ENCODE results near the gene MGAT5B. TPM values are rescaled to one million over a fixed set of nuclear protein-coding genes. Genes with fewer than 3 reads are reported as not detected.
"Not testable (repeated sequence)": the region's sequence is repeated elsewhere in the genome, so short reads cannot be mapped to it uniquely, and the experiment has no call there.

MGAT5B gene
- total and polyA plus RNA-seq, 5 experiments from 2014 or later, result 1.7 to 2.0 TPM; not detected in 3

DNA sequence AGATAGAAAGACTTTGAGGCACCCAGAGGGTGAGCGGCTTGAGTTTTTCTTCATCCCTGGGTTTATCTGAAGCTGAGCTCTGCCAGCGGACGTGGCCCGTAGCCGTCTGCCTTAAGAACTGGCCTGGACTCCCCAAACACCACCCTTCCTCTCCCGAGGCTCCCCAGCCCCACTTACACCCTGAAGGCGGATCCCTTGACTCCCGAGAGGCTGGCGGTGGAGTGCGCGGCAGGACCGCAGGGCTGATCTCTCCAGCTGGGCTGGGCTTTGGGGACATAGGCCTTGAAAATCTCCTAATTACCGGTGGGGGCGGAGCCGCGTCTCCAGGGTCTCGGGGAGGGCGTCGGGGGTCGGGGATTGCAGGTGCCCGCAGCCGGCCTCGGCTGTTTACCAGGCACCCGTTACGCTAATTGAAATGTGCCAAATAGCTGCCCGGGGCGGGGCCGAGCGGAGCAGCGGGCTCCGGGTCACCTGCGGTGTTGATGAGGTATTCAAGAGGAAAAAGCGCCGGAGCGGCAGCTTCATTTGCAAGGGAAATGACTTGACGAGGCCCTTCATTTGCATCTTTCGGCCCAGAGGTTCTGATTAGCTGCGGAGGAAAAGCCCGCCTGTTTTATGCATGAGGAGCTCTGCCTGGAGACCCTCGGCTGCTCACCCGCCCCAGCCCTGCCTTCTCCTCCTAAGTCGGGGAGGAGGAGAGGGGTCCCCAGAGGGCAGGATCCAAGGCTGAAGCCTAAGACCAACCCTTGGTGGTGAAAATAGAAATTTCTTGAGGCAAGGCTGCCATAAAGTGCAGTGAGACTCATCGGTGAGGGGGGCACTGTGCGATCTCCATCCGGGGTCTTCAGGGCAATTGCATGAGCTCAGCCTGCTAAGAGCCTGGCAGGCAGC, 100.7 kb downstream of the MGAT5B start:
- H3K27me3 Mint-ChIP-seq, result peaks cover 0 to 4% (median 0%) of the 10 kb centered on the region in 5 donors
- peaks cover 11 to 27% (median 21%) of the 10 kb centered on the region in 4 donors for H3K4me1 Mint-ChIP-seq
- no peaks in the 10 kb centered on the region for H3K9me3 Mint-ChIP-seq
- ATAC-seq, result peak; percentile 86 to 88
- peak overlapping the region; percentile 44 to 92 (median 80) for H3K27ac Mint-ChIP-seq
- peak overlapping the region; percentile 82 to 90 (median 85) for H3K4me3 Mint-ChIP-seq
- POLR2A ChIA-PET, result interaction anchor here (0.6 to 1.6 kb wide), 4 partner anchors 11 to 61 kb away, joined by 3 to 8 read pairs (median 4); no protein-coding TSS in a partner anchor
- no peaks in the 10 kb centered on the region for H3K36me3 Mint-ChIP-seq
- DNase-seq, result peak; percentile 24 to 78 (median 52)

GRCh38 chr17:76969598-76970172, 101.5 kb downstream of the MGAT5B start:
- peaks cover 0 to 4% (median 0%) of the 10 kb centered on the region in 5 donors for H3K27me3 Mint-ChIP-seq
- H3K36me3 Mint-ChIP-seq, result no peaks in the 10 kb centered on the region
- POLR2A ChIA-PET, result interaction anchor here (0.6 to 1.6 kb wide), 4 partner anchors 11 to 62 kb away, joined by 3 to 8 read pairs (median 4); no protein-coding TSS in a partner anchor
- peaks cover 11 to 27% (median 21%) of the 10 kb centered on the region in 4 donors for H3K4me1 Mint-ChIP-seq
- no peaks in the 10 kb centered on the region for H3K9me3 Mint-ChIP-seq
- peak overlapping the region; percentile 82 to 90 (median 85) for H3K4me3 Mint-ChIP-seq
- H3K27ac Mint-ChIP-seq, result peak overlapping the region in 9 of 10 donors; percentile 70 to 92 (median 81)
- ATAC-seq (peak in 1 of 2 donors; percentile 19), DNase-seq (no peak)

DNA sequence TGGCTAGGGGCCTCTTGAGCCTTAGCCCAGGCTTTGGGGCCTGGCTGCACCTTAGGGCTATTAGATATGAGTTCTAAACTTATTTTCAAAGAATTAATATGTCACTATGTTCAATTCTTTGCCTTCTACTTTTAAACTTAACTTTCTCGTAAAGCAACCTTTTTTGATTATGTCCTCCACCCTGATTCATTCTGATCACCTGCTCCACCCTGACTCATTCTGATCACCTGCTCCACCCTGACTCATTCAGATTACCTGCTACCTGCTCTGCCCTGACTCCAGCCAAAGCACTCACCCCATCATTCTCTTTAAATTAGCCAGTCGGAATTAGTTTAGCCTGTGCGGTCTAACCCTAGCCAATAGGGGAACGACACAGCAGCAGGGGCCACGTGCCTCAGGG, 102.0 kb downstream of the MGAT5B start:
- Mint-ChIP-seq H3K4me1 (peaks cover 11 to 27% (median 21%) of the 10 kb centered on the region in 4 donors), H3K27ac (peak overlapping the region in 5 of 10 donors; percentile 19 to 67 (median 52)), H3K4me3 (peak overlapping the region; percentile 37 to 87 (median 82))
- POLR2A ChIA-PET, result interaction anchor here (0.8 to 1.6 kb wide), 2 partner anchors 9 to 10 kb away, joined by 3 read pairs; no protein-coding TSS in a partner anchor
- H3K36me3 Mint-ChIP-seq, H3K27me3 Mint-ChIP-seq, H3K9me3 Mint-ChIP-seq, DNase-seq, ATAC-seq: not testable (repeated sequence)

DNA sequence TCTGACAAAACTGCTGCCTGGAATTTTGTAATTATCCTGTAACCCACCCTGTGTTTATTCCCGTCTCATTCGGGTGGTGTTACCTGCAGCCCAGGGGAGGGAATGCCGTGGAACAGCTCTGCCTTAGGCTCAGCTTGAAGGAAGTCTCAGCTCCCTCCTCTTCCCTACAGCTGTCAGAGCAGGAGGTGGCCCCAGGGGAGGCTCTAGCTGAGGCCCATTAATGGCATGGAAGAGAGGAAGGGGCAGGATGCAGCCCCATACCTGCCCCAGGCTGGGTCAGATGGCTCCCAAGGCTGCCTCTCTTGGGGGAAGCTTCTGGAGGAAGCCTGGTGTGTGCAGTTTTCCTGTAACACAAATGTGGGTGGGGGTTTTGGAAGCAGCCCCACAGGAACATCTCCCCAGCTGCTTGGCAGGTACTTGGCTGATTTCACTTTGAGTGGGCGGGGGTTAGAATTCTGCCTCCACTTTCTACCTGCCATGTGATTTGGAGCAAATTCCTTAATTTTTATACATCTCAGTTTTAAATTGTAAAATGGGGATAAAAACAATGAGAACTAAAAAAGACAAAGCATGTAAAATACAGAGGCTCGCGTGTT, 103.9 kb downstream of the MGAT5B start:
- H3K27me3 Mint-ChIP-seq, result peaks cover 0 to 4% (median 0%) of the 10 kb centered on the region in 5 donors
- POLR2A ChIA-PET, result interaction anchor here (0.5 to 1.4 kb wide), 2 partner anchors 11 to 12 kb away, joined by 3 read pairs; no protein-coding TSS in a partner anchor
- ATAC-seq (no peak), DNase-seq (no peak)
- H3K36me3 Mint-ChIP-seq, result no peaks in the 10 kb centered on the region
- peaks cover 0 to 11% (median 7%) of the 10 kb centered on the region in 9 donors for H3K9me3 Mint-ChIP-seq
- no peak overlapping the region for H3K27ac Mint-ChIP-seq
- H3K4me3 Mint-ChIP-seq, result no peak overlapping the region
- peaks cover 11 to 27% (median 21%) of the 10 kb centered on the region in 4 donors for H3K4me1 Mint-ChIP-seq

DNA sequence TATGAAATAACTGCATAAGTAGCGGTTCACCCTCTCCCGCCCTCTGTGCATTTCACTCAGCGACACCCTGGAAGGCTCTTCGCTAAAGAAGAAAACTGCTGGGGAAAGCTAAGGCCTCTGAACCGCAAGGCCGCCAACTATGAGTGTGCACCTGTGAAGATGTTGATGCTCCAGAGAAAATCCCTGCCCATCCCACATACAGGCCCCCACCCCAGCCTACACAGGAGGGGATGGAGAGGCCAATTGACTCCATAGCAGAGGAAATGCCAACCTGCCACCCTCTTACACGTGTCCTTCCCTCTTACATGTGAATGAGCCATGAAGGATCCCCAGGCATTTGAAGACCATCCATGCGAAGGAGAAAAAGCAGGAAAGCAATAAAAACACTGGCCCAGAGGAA, 104.8 kb downstream of the MGAT5B start:
- Mint-ChIP-seq H3K27ac (peak overlapping the region in 1 of 10 donors; percentile 18), H3K4me1 (peaks cover 11 to 20% (median 19%) of the 10 kb centered on the region in 4 donors), H3K4me3 (no peak overlapping the region), H3K9me3 (peaks cover 0 to 16% (median 10%) of the 10 kb centered on the region in 9 donors), H3K27me3 (peaks cover 0 to 4% (median 0%) of the 10 kb centered on the region in 5 donors), H3K36me3 (peaks cover 0 to 3% (median 2%) of the 10 kb centered on the region in 3 donors)
- DNase-seq (no peak), ATAC-seq (no peak)
- POLR2A ChIA-PET, result interaction anchor here (1.2 to 1.4 kb wide), 2 partner anchors 10 to 13 kb away, joined by 3 read pairs; no protein-coding TSS in a partner anchor

DNA sequence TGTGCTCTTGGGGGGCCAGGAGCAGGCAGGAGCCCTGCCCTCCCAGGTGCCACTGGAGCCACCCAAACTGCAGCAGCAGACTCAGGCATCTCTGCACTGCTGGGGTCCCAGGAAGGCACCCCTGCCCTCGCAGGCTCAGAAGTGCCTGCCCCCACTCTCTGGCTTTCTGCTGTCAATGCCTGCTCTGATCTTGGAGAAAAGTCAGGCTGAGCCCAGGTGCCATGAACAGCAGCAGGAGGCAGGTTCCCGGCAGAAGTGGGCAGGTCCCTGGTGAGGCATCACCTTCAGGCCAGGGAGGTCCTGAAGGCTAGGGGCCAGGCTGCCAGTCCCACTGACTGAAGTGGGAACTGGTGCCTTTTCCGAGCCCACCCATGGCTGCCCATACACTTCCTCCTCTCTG, 106.5 kb downstream of the MGAT5B start:
- H3K27me3 Mint-ChIP-seq, result peaks cover 0 to 2% (median 0%) of the 10 kb centered on the region in 5 donors
- H3K27ac Mint-ChIP-seq, result no peak overlapping the region
- no peak for ATAC-seq
- H3K4me1 Mint-ChIP-seq, result peaks cover 4 to 8% (median 6%) of the 10 kb centered on the region in 4 donors
- POLR2A ChIA-PET, result interaction anchor here (1.4 kb wide), 1 partner anchor 17 kb away, joined by 3 read pairs; no protein-coding TSS in a partner anchor
- no peak for DNase-seq
- H3K9me3 Mint-ChIP-seq, result peaks cover 4 to 29% (median 18%) of the 10 kb centered on the region in 9 donors
- H3K36me3 Mint-ChIP-seq, result peaks cover 0 to 10% (median 7%) of the 10 kb centered on the region in 3 donors
- no peak overlapping the region for H3K4me3 Mint-ChIP-seq

DNA sequence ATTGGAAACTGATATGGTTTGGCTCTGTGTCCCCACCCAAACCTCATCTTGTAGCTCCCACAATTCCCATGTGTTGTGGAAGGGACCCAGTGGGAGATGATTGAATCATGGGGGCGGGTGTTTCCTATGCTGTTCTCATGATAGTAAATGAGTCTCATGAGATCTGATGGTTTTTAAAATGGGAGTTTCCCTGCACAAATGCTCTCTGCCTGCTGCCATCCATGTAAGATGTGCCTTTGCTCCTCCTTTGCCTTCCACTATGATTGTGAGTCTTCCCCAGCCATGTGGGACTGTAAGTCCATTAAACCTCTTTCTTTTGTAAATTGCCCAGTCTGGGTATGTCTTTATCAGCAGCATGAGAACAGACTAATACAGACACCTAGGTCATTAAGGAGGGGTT, 109.8 kb downstream of the MGAT5B start:
- POLR2A ChIA-PET, ATAC-seq, H3K4me3 Mint-ChIP-seq, H3K27me3 Mint-ChIP-seq, DNase-seq: not testable (repeated sequence)
- Mint-ChIP-seq H3K4me1 (peaks cover 2 to 15% (median 10%) of the 10 kb centered on the region in 4 donors), H3K36me3 (peaks cover 0 to 10% (median 7%) of the 10 kb centered on the region in 3 donors), H3K27ac (peak overlapping the region in 2 of 10 donors; percentile 0 to 54), H3K9me3 (peaks cover 4 to 29% (median 18%) of the 10 kb centered on the region in 9 donors)

DNA sequence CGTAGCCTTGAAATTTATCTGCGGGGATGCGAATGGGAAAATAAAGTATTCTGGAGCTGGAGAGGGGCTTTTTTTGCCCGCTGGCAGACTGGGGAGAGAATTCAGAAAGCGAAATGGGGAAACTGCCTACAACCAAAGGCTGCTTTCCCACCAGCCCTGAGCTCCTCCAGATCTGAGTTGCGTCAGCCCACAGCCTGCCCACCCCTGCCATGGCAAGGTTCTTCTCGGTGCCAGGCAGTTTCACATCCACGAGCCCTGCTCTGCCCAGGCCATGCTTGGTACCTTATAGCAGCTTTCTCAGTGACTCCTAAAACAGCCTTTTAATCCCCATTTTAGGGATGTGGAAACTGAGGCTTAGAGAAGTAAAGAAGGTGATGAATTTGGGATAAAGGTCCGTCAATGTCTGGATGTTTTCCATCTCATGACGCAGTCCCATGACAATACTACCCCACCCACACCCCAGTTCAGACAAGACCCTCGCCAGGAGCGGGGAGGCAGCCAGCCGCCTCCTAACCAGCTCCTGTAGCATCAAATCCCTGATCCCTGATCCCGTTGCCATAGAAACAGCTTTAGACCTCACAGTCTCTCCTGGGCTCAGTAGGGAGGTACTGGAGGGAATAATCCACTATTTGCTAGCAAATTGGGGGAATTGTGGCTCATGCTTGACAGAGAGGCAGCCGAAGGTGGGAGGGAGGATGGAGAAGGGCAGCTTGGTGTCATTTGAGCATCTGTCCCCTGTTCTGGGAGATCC, 113.5 kb downstream of the MGAT5B start:
- POLR2A ChIA-PET, result interaction anchor here (0.6 to 2.3 kb wide), 7 partner anchors 9 to 1276 kb away, joined by 3 to 11 read pairs (median 3); no protein-coding TSS in a partner anchor
- ATAC-seq (no peak), DNase-seq (no peak)
- Mint-ChIP-seq H3K27ac (peak overlapping the region in 7 of 10 donors; percentile 11 to 95 (median 85)), H3K27me3 (no peaks in the 10 kb centered on the region), H3K4me3 (peak overlapping the region in 3 of 10 donors; percentile 30 to 72 (median 33)), H3K36me3 (peaks cover 0 to 10% (median 7%) of the 10 kb centered on the region in 3 donors), H3K4me1 (peaks cover 6 to 20% (median 16%) of the 10 kb centered on the region in 4 donors), H3K9me3 (peaks cover 4 to 27% (median 9%) of the 10 kb centered on the region in 9 donors)

- DNase-seq, result peak in 2 of 10 donors; percentile 50 to 54
- Mint-ChIP-seq H3K9me3 (peaks cover 4 to 19% (median 8%) of the 10 kb centered on the region in 9 donors), H3K27ac (peak overlapping the region in 9 of 10 donors; percentile 44 to 95 (median 89)), H3K36me3 (peaks cover 0 to 10% (median 7%) of the 10 kb centered on the region in 3 donors), H3K4me1 (peaks cover 6 to 20% (median 16%) of the 10 kb centered on the region in 4 donors), H3K27me3 (no peaks in the 10 kb centered on the region), H3K4me3 (peak overlapping the region in 9 of 10 donors; percentile 24 to 72 (median 33))
- peak; percentile 78 to 79 for ATAC-seq
- POLR2A ChIA-PET, result interaction anchor here (0.7 to 2.3 kb wide), 4 partner anchors 10 to 312 kb away, joined by 3 to 11 read pairs (median 5); no protein-coding TSS in a partner anchor
Observed at GRCh38 chr17:76982408-76983074, 114.3 kb downstream of the MGAT5B start.

GRCh38 chr17:76983075-76983775, 115.0 kb downstream of the MGAT5B start:
- H3K27me3 Mint-ChIP-seq, result no peaks in the 10 kb centered on the region
- peaks cover 0 to 7% (median 2%) of the 10 kb centered on the region in 3 donors for H3K36me3 Mint-ChIP-seq
- H3K4me3 Mint-ChIP-seq, result peak overlapping the region in 9 of 10 donors; percentile 32 to 80 (median 61)
- ATAC-seq (peak; percentile 16 to 44), DNase-seq (no peak)
- POLR2A ChIA-PET, result interaction anchor here (0.9 to 2.0 kb wide), 2 partner anchors 9 to 10 kb away, joined by 3 to 7 read pairs; no protein-coding TSS in a partner anchor
- peaks cover 6 to 21% (median 17%) of the 10 kb centered on the region in 4 donors for H3K4me1 Mint-ChIP-seq
- peaks cover 2 to 12% (median 6%) of the 10 kb centered on the region in 9 donors for H3K9me3 Mint-ChIP-seq
- H3K27ac Mint-ChIP-seq, result peak overlapping the region; percentile 55 to 95 (median 89)
